Measurements from ENCODE around the gene AQP6.

The AQP6 gene

GRCh38 chr12:49979016-49979586 is 6.4 kb downstream of the AQP6 start:
- DNase-seq (ENCODE audit: low read depth), result no peak
- H3K4me3 ChIP-seq (ENCODE audit: low read depth, low read length), result no peak overlapping the region
- TF ChIP-seq, protein P1, sequence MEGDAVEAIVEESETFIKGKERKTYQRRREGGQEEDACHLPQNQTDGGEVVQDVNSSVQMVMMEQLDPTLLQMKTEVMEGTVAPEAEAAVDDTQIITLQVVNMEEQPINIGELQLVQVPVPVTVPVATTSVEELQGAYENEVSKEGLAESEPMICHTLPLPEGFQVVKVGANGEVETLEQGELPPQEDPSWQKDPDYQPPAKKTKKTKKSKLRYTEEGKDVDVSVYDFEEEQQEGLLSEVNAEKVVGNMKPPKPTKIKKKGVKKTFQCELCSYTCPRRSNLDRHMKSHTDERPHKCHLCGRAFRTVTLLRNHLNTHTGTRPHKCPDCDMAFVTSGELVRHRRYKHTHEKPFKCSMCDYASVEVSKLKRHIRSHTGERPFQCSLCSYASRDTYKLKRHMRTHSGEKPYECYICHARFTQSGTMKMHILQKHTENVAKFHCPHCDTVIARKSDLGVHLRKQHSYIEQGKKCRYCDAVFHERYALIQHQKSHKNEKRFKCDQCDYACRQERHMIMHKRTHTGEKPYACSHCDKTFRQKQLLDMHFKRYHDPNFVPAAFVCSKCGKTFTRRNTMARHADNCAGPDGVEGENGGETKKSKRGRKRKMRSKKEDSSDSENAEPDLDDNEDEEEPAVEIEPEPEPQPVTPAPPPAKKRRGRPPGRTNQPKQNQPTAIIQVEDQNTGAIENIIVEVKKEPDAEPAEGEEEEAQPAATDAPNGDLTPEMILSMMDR (IDR thresholded peaks at IDR 0.05; ENCODE audit: low read depth, low read length), result no peak
- TF ChIP-seq, protein P2, sequence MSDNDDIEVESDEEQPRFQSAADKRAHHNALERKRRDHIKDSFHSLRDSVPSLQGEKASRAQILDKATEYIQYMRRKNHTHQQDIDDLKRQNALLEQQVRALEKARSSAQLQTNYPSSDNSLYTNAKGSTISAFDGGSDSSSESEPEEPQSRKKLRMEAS (IDR thresholded peaks at IDR 0.05; ENCODE audit: low read depth, low read length), result no peak
- TF ChIP-seq POLR2A (IDR thresholded peaks at IDR 0.05; ENCODE audit: extremely low read depth, insufficient read length), result no peak
- TF ChIP-seq MYC (IDR thresholded peaks at IDR 0.05; ENCODE audit: low read depth, low read length), result no peak

- no peak overlapping the region for H3K4me3 ChIP-seq (ENCODE audit: low read depth, low read length)
- no peak for DNase-seq (ENCODE audit: low read depth)
- TF ChIP-seq, protein P2 (IDR thresholded peaks at IDR 0.05; ENCODE audit: low read depth, low read length), result no peak
- TF ChIP-seq, protein P1 (IDR thresholded peaks at IDR 0.05; ENCODE audit: low read depth, low read length), result no peak
- TF ChIP-seq MYC (IDR thresholded peaks at IDR 0.05; ENCODE audit: low read depth, low read length) (no peak), POLR2A (IDR thresholded peaks at IDR 0.05; ENCODE audit: extremely low read depth, insufficient read length) (no peak)
These were observed 7.0 kb downstream of the AQP6 start for GRCh38 chr12:49979791-49980190.

- no peak overlapping the region for H3K4me3 ChIP-seq (ENCODE audit: low read depth, low read length)
- no peak for TF ChIP-seq POLR2A (IDR thresholded peaks at IDR 0.05; ENCODE audit: extremely low read depth, insufficient read length)
- DNase-seq (ENCODE audit: low read depth), result no peak
These were observed 8.0 kb downstream of the AQP6 start for GRCh38 chr12:49980501-49981349.

- no peak overlapping the region for H3K4me3 ChIP-seq (ENCODE audit: low read depth, low read length)
- no peak for TF ChIP-seq POLR2A (IDR thresholded peaks at IDR 0.05; ENCODE audit: extremely low read depth, insufficient read length)
- TF ChIP-seq, protein P1 (IDR thresholded peaks at IDR 0.05; ENCODE audit: low read depth, low read length), result no peak
- TF ChIP-seq, protein P2 (IDR thresholded peaks at IDR 0.05; ENCODE audit: low read depth, low read length), result no peak
- TF ChIP-seq MYC (IDR thresholded peaks at IDR 0.05; ENCODE audit: low read depth, low read length), result no peak
- peak; percentile 60 for DNase-seq (ENCODE audit: low read depth)
These were observed 9.7 kb downstream of the AQP6 start for GRCh38 chr12:49982246-49983087.

DNA sequence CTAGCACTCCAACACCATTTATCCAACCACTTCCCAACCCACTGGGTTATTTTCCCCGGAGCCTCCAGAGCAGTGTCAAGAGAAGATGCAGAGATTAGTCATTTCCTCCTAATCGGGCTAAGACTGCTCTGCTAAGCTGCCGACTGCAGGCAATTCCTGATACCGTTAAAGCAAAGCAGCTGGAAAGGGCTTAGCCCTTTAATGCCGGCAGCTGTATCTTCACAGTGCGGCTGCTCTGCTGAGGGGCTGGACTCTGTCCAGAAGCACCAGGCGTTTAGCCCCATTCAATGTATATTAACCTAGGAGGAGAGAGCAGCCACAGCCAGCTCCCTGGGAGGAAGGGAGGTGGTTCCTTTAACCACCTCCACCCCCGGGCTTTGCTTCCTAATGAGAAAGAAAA is 11.1 kb downstream of the AQP6 start:
- no peak for DNase-seq (ENCODE audit: low read depth)

More for the DNA sequence above, 11.1 kb downstream of the AQP6 start:
- TF ChIP-seq, protein P2 (IDR thresholded peaks at IDR 0.05; ENCODE audit: low read depth, low read length), result no peak
- TF ChIP-seq POLR2A (IDR thresholded peaks at IDR 0.05; ENCODE audit: extremely low read depth, insufficient read length), result no peak
- TF ChIP-seq MYC (IDR thresholded peaks at IDR 0.05; ENCODE audit: low read depth, low read length), result no peak
- TF ChIP-seq, protein P1 (IDR thresholded peaks at IDR 0.05; ENCODE audit: low read depth, low read length), result no peak
- H3K4me3 ChIP-seq (ENCODE audit: low read depth, low read length), result no peak overlapping the region

Measured in NB4 (cell line).